Body of pancreas (tissue), 4 donors: Measurements from ENCODE around the gene TTC7B. TPM values are rescaled to one million over a fixed set of nuclear protein-coding genes. Genes with fewer than 3 reads are reported as not detected.

Source experiments
- ATAC-seq: fragments of 150-250 bp; one replicate; pipeline ENCODE4 v1.9.1; 2016
- DNase-seq, 4 donors: peaks; one replicate each; pipeline ENCODE4 v3.0.0-alpha.2; 2019
- H3K27ac ChIP-seq, 4 donors: fragments of 200-600 bp; sonication (generic); 1 replicate in 3 of 4; 2 replicates in 1 of 4; pipeline versions ENCODE4 v1.5.1 to v1.6.1; 2016 to 2019; ENCODE audit warnings: mild to moderate bottlenecking in 1 of 4, mixed read lengths in 1 of 4, moderate library complexity in 1 of 4
- H3K27me3 ChIP-seq, 2 donors: fragments of 200-600 bp; sonication (generic); one replicate each; pipeline ENCODE4 v1.6.0; 2016; ENCODE audit warnings: mild to moderate bottlenecking in 1 of 2
- H3K36me3 ChIP-seq, 2 donors: fragments of 200-600 bp; sonication (generic); replicated peaks in 1 of 2; 2 replicates each; pipeline ENCODE4 v1.5.1; 2016; ENCODE audit warnings: low read depth in 2 of 2; ENCODE audit not compliant: insufficient read depth in 1 of 2
- H3K4me1 ChIP-seq: fragments of 200-600 bp; sonication (generic); one replicate; pipeline ENCODE4 v1.6.0; 2016
- H3K4me3 ChIP-seq, 2 donors: fragments of 200-600 bp; sonication (generic); 1 replicate in 1 of 2; 2 replicates in 1 of 2; pipeline ENCODE4 v1.5.1; 2016 to 2019
- H3K9me3 ChIP-seq, 3 donors: fragments of 200-600 bp; sonication (generic); 1 replicate in 2 of 3; 2 replicates in 1 of 3; pipeline ENCODE4 v1.5.1; 2016
- CTCF ChIP-seq, 7 experiments: fragments of 450-650 bp in 4 of 7; fragments of 200-600 bp in 3 of 7; sonication (generic) in 3 of 7; IDR thresholded peaks; one replicate each; pipeline ENCODE4 v1.5.1; 2016 to 2019; ENCODE audit warnings: antibody characterized with exemption in 7 of 7
- POLR2A ChIP-seq, 3 donors: fragments of 450-650 bp; IDR thresholded peaks; one replicate each; pipeline ENCODE4 v1.6.1; 2016; ENCODE audit warnings: antibody characterized with exemption in 3 of 3, mild to moderate bottlenecking in 2 of 3
- WGBS, 2 donors: methylation state at CpG; one replicate each; pipeline ENCODE4 v1.1.5; 2017; 5-methylcytosine and 5-hydroxymethylcytosine counted together
- intact Hi-C: fragments of 100-400 bp; cut with DNase I; formaldehyde crosslinking; loops from one replicate; pipeline ENCODE4 v1.15.1; 2023
- total RNA-seq, 2 donors: library from RNA; depleted of rRNA; stranded (reverse); fragments of >200 nt; gene quantifications; one replicate each; pipeline ENCODE4 v1.1.0, GENCODE V29; 2016

The TTC7B gene
- total RNA-seq, 2 donors from 2014 or later = 15.3 to 44.2 TPM

- Histone ChIP-seq H3K36me3 (no peaks in the 10 kb centered on the region), H3K9me3 (no peaks in the 10 kb centered on the region), H3K27ac (no peak overlapping the region), H3K27me3 (no peaks in the 10 kb centered on the region), H3K4me1 (peaks cover 6% of the 10 kb centered on the region), H3K4me3 (no peak overlapping the region)
- intact Hi-C loops = no loop called here
- DNase-seq (no peak), ATAC-seq (no peak)
- no peak for TF ChIP-seq POLR2A (IDR thresholded peaks at IDR 0.05)
- no peak for TF ChIP-seq CTCF (IDR thresholded peaks at IDR 0.05)
- WGBS, 2 donors = 66 to 86% methylated on average over 2 to 4 of the region's 4 CpGs
Observed at GRCh38 chr14:90489306-90489705, 326.9 kb downstream of the TTC7B start.

GRCh38 chr14:90488256-90488655, 328.0 kb downstream of the TTC7B start:
- 78 to 81% methylated on average over 5 of the region's 5 CpGs for WGBS, 2 donors
- ATAC-seq = no peak
- H3K36me3 ChIP-seq = no peaks in the 10 kb centered on the region
- H3K4me1 ChIP-seq = peaks cover 12% of the 10 kb centered on the region
- no peak overlapping the region for H3K4me3 ChIP-seq
- intact Hi-C loops = no loop called here
- no peak for DNase-seq
- TF ChIP-seq CTCF (IDR thresholded peaks at IDR 0.05) (no peak), POLR2A (IDR thresholded peaks at IDR 0.05) (no peak)
- no peak overlapping the region for H3K27ac ChIP-seq
- no peaks in the 10 kb centered on the region for H3K9me3 ChIP-seq
- H3K27me3 ChIP-seq = no peaks in the 10 kb centered on the region

- ATAC-seq = no peak
Observed at GRCh38 chr14:90487462-90487861, 328.8 kb downstream of the TTC7B start.

GRCh38 chr14:90487031-90487430, 329.2 kb downstream of the TTC7B start:
- no peaks in the 10 kb centered on the region for H3K9me3 ChIP-seq
- ATAC-seq (peak; percentile 27), DNase-seq (peak in 3 of 4 donors; percentile 50 to 58 (median 55))
- no peaks in the 10 kb centered on the region for H3K27me3 ChIP-seq
- WGBS, 2 donors = 56 to 73% methylated on average over 3 to 4 of the region's 4 CpGs
- intact Hi-C loops = no loop called here
- no peaks in the 10 kb centered on the region for H3K36me3 ChIP-seq
- peaks cover 12% of the 10 kb centered on the region for H3K4me1 ChIP-seq
- H3K4me3 ChIP-seq = no peak overlapping the region
- TF ChIP-seq CTCF (IDR thresholded peaks at IDR 0.05) = no peak
- no peak for TF ChIP-seq POLR2A (IDR thresholded peaks at IDR 0.05)
- no peak overlapping the region for H3K27ac ChIP-seq

More at GRCh38 chr14:90487462-90487861, 328.8 kb downstream of the TTC7B start:
- Histone ChIP-seq H3K27ac (no peak overlapping the region), H3K27me3 (no peaks in the 10 kb centered on the region), H3K4me1 (peaks cover 12% of the 10 kb centered on the region), H3K4me3 (no peak overlapping the region), H3K9me3 (no peaks in the 10 kb centered on the region), H3K36me3 (no peaks in the 10 kb centered on the region)
- DNase-seq = no peak
- intact Hi-C loops = no loop called here
- WGBS, 2 donors = 87 to 96% methylated on average over 3 to 4 of the region's 4 CpGs
- no peak for TF ChIP-seq CTCF (IDR thresholded peaks at IDR 0.05)
- TF ChIP-seq POLR2A (IDR thresholded peaks at IDR 0.05) = no peak

- peaks cover 6% of the 10 kb centered on the region for H3K4me1 ChIP-seq
- no peaks in the 10 kb centered on the region for H3K9me3 ChIP-seq
- intact Hi-C loops = no loop called here
- 56 to 82% methylated on average over 3 of the region's 3 CpGs for WGBS, 2 donors
- DNase-seq (no peak), ATAC-seq (no peak)
- H3K27me3 ChIP-seq = no peaks in the 10 kb centered on the region
- no peak overlapping the region for H3K4me3 ChIP-seq
- no peak overlapping the region for H3K27ac ChIP-seq
- TF ChIP-seq POLR2A (IDR thresholded peaks at IDR 0.05) (no peak), CTCF (IDR thresholded peaks at IDR 0.05) (no peak)
- no peaks in the 10 kb centered on the region for H3K36me3 ChIP-seq
Observed at GRCh38 chr14:90484291-90484690, 331.9 kb downstream of the TTC7B start.
